HUES64 (cell line): Measurements from ENCODE around the gene USP32.

ENCODE experiments used
- H3K27ac ChIP-seq: 2 replicates; pipeline ENCODE4 v1.7.0; 2013; ENCODE audit warnings: low read depth, low read length, inconsistent platforms
- H3K27me3 ChIP-seq: 2 replicates; pipeline ENCODE4 v1.6.1; 2013; ENCODE audit warnings: mild to moderate bottlenecking, low read length; ENCODE audit not compliant: insufficient read depth
- H3K36me3 ChIP-seq: 2 replicates; pipeline ENCODE4 v1.6.1; 2013; ENCODE audit warnings: mild to moderate bottlenecking, low read length; ENCODE audit not compliant: insufficient read depth
- H3K4me1 ChIP-seq: 2 replicates; pipeline ENCODE4 v1.6.1; 2013; ENCODE audit warnings: mild to moderate bottlenecking, low read length, moderate library complexity; ENCODE audit not compliant: insufficient read depth
- H3K4me3 ChIP-seq: 2 replicates; pipeline ENCODE4 v1.5.1; 2013; ENCODE audit warnings: mild to moderate bottlenecking, low read length, moderate library complexity
- H3K9ac ChIP-seq: 2 replicates; pipeline ENCODE4 v1.6.1; 2013; ENCODE audit warnings: mild to moderate bottlenecking, low read depth, low read length
- H3K9me3 ChIP-seq: 2 replicates; pipeline ENCODE4 v1.6.1; 2013; ENCODE audit warnings: low read depth, low read length; ENCODE audit not compliant: insufficient read depth
- WGBS: fragments of 150-250, 120-280 bp; methylation state at CpG from one replicate; pipeline ENCODE4 v1.1.7; 2013; ENCODE audit warnings: missing lambda C conversion rate; 5-methylcytosine and 5-hydroxymethylcytosine counted together

Gene USP32

GRCh38 chr17:60311936-60312335 is 80.0 kb downstream of the USP32 start:
- WGBS = 89% methylated on average over 2 of the region's 2 CpGs
- Histone ChIP-seq H3K36me3 (no peaks in the 10 kb centered on the region), H3K27ac (no peak overlapping the region), H3K4me1 (no peaks in the 10 kb centered on the region), H3K4me3 (no peak overlapping the region), H3K27me3 (no peaks in the 10 kb centered on the region), H3K9ac (no peak overlapping the region), H3K9me3 (no peaks in the 10 kb centered on the region)

GRCh38 chr17:60311186-60311585 is 80.7 kb downstream of the USP32 start:
- no peaks in the 10 kb centered on the region for H3K9me3 ChIP-seq
- WGBS = 100% methylated on average over 2 of the region's 2 CpGs

GRCh38 chr17:60305141-60305540 is 86.8 kb downstream of the USP32 start:
- H3K27ac ChIP-seq = no peak overlapping the region
- no peaks in the 10 kb centered on the region for H3K9me3 ChIP-seq
- H3K4me3 ChIP-seq = no peak overlapping the region
- WGBS = 68% methylated on average over 4 of the region's 4 CpGs
- 0 out of 2 replicates have a peak, but pooled peaks cover 5% of the 10 kb centered on the region for H3K36me3 ChIP-seq
- peaks cover 18% of the 10 kb centered on the region for H3K4me1 ChIP-seq
- H3K9ac ChIP-seq = no peak overlapping the region
- no peaks in the 10 kb centered on the region for H3K27me3 ChIP-seq

More at GRCh38 chr17:60311186-60311585, 80.7 kb downstream of the USP32 start:
- Histone ChIP-seq H3K9ac (no peak overlapping the region), H3K4me3 (no peak overlapping the region), H3K4me1 (no peaks in the 10 kb centered on the region), H3K27ac (no peak overlapping the region), H3K36me3 (no peaks in the 10 kb centered on the region), H3K27me3 (no peaks in the 10 kb centered on the region)

- 100% methylated on average over 2 of the region's 2 CpGs for WGBS
- H3K27me3 ChIP-seq = no peaks in the 10 kb centered on the region
- peaks cover 5% of the 10 kb centered on the region; the same call in 1 of the 2 replicates for H3K36me3 ChIP-seq
- peaks cover 18% of the 10 kb centered on the region for H3K4me1 ChIP-seq
- H3K27ac ChIP-seq = no peak overlapping the region
- no peaks in the 10 kb centered on the region for H3K9me3 ChIP-seq
- H3K9ac ChIP-seq = no peak overlapping the region
- no peak overlapping the region for H3K4me3 ChIP-seq
These were observed 87.4 kb downstream of the USP32 start for GRCh38 chr17:60304502-60304901.

- H3K4me3 ChIP-seq = no peak overlapping the region
- no peak overlapping the region for H3K27ac ChIP-seq
- peaks cover 18% of the 10 kb centered on the region for H3K4me1 ChIP-seq
- WGBS = 97% methylated on average over 3 of the region's 3 CpGs
- H3K9ac ChIP-seq = no peak overlapping the region
- H3K36me3 ChIP-seq = peaks cover 13% of the 10 kb centered on the region; the same call in 1 of the 2 replicates
- H3K27me3 ChIP-seq = no peaks in the 10 kb centered on the region
- no peaks in the 10 kb centered on the region for H3K9me3 ChIP-seq
These were observed 88.4 kb downstream of the USP32 start for GRCh38 chr17:60303406-60304099.

- Histone ChIP-seq H3K9me3 (no peaks in the 10 kb centered on the region), H3K27me3 (no peaks in the 10 kb centered on the region), H3K4me3 (no peak overlapping the region), H3K36me3 (peaks cover 13% of the 10 kb centered on the region; the same call in 1 of the 2 replicates), H3K4me1 (peaks cover 18% of the 10 kb centered on the region), H3K27ac (no peak overlapping the region), H3K9ac (no peak overlapping the region)
- WGBS = 100% methylated on average over 1 of the region's 1 CpG
These were observed 90.3 kb downstream of the USP32 start for GRCh38 chr17:60301649-60302048.

- no peaks in the 10 kb centered on the region for H3K27me3 ChIP-seq
- 92% methylated on average over 1 of the region's 1 CpG for WGBS
- H3K4me1 ChIP-seq = peaks cover 18% of the 10 kb centered on the region
- H3K9ac ChIP-seq = no peak overlapping the region
- no peaks in the 10 kb centered on the region for H3K9me3 ChIP-seq
- no peak overlapping the region for H3K4me3 ChIP-seq
- H3K27ac ChIP-seq = no peak overlapping the region
- peaks cover 13% of the 10 kb centered on the region; the same call in 1 of the 2 replicates for H3K36me3 ChIP-seq
These were observed 91.0 kb downstream of the USP32 start for GRCh38 chr17:60300949-60301348.

GRCh38 chr17:60300011-60300410 is 91.9 kb downstream of the USP32 start:
- Histone ChIP-seq H3K36me3 (peaks cover 13% of the 10 kb centered on the region; the same call in 1 of the 2 replicates), H3K27me3 (no peaks in the 10 kb centered on the region), H3K4me1 (peaks cover 12% of the 10 kb centered on the region), H3K4me3 (no peak overlapping the region), H3K9ac (no peak overlapping the region), H3K9me3 (no peaks in the 10 kb centered on the region), H3K27ac (no peak overlapping the region)
- no CpG with 5 or more reads among the region's 2 CpGs for WGBS

GRCh38 chr17:60297760-60298401 is 94.1 kb downstream of the USP32 start:
- peaks cover 23% of the 10 kb centered on the region for H3K36me3 ChIP-seq
- no peaks in the 10 kb centered on the region for H3K9me3 ChIP-seq
- 92% methylated on average over 4 of the region's 4 CpGs for WGBS
- no peak overlapping the region for H3K27ac ChIP-seq
- no peaks in the 10 kb centered on the region for H3K27me3 ChIP-seq
- H3K4me3 ChIP-seq = no peak overlapping the region
- H3K4me1 ChIP-seq = no peaks in the 10 kb centered on the region
- no peak overlapping the region for H3K9ac ChIP-seq

GRCh38 chr17:60296177-60296576 is 95.8 kb downstream of the USP32 start:
- no peaks in the 10 kb centered on the region for H3K4me1 ChIP-seq
- no peaks in the 10 kb centered on the region for H3K9me3 ChIP-seq
- H3K4me3 ChIP-seq = no peak overlapping the region
- H3K27me3 ChIP-seq = no peaks in the 10 kb centered on the region
- WGBS = 98% methylated on average over 2 of the region's 2 CpGs
- no peak overlapping the region for H3K27ac ChIP-seq
- H3K9ac ChIP-seq = no peak overlapping the region
- H3K36me3 ChIP-seq = peaks cover 24% of the 10 kb centered on the region

- Histone ChIP-seq H3K27ac (no peak overlapping the region), H3K4me1 (no peaks in the 10 kb centered on the region), H3K9me3 (no peaks in the 10 kb centered on the region), H3K36me3 (peaks cover 30% of the 10 kb centered on the region), H3K27me3 (no peaks in the 10 kb centered on the region), H3K9ac (no peak overlapping the region), H3K4me3 (no peak overlapping the region)
- 95% methylated on average over 3 of the region's 3 CpGs for WGBS
These were observed 98.2 kb downstream of the USP32 start for GRCh38 chr17:60293580-60294335.
